ENCODE results near the gene PXDN.

DNA sequence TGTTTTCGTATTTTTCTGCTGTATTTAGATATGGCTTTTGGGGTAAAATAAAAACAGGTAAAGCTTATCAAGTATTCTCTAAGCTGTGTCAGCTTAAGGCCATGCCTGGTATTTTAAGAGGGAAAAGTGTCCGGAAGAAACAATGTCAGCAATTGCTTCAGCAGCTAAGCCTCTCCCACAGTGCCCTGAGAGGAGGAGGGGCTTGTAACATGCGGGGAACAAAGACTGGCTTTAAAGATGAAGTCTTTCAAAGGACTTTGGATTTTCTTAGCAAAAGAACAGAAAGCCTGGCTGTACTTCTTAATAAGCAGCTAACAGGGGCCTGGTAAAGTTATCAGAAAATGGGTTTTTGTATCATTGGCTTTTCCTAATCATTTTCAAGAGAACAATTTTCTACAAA lies 102.8 kb downstream of the PXDN start:
- TF ChIP-seq TBL1XR1 (IDR thresholded peaks at IDR 0.05; ENCODE audit: low read depth, low read length): no peak
- TF ChIP-seq JUNB (IDR thresholded peaks at IDR 0.05): no peak
- no peak for TF ChIP-seq EP300 (IDR thresholded peaks at IDR 0.05; ENCODE audit: borderline replicate concordance in 1 of 2, control insufficient read depth in 1 of 2, low read depth in 2 of 2, low read length in 2 of 2)
- TF ChIP-seq POLR2A (IDR thresholded peaks at IDR 0.05; ENCODE audit: low read depth, low read length): no peak
- TF ChIP-seq TCF7 (IDR thresholded peaks at IDR 0.05; ENCODE audit: borderline replicate concordance): no peak
- no peak for TF ChIP-seq CTCF (IDR thresholded peaks at IDR 0.05 in 2 of 3, conservative IDR thresholded peaks at IDR 0.05 in 1 of 3; ENCODE audit: control insufficient read depth in 2 of 3, extremely low read depth in 1 of 3, insufficient read depth in 1 of 3, low read depth in 3 of 3, low read length in 3 of 3)
- no peak for TF ChIP-seq POLR2AphosphoS2 (IDR thresholded peaks at IDR 0.05; ENCODE audit: low read depth, low read length)
- TF ChIP-seq MTA3 (IDR thresholded peaks at IDR 0.05; ENCODE audit: borderline replicate concordance, low read length): no peak
- TF ChIP-seq TAF1 (IDR thresholded peaks at IDR 0.05; ENCODE audit: borderline replicate concordance, low read depth, low read length): no peak
- TF ChIP-seq, protein P1, sequence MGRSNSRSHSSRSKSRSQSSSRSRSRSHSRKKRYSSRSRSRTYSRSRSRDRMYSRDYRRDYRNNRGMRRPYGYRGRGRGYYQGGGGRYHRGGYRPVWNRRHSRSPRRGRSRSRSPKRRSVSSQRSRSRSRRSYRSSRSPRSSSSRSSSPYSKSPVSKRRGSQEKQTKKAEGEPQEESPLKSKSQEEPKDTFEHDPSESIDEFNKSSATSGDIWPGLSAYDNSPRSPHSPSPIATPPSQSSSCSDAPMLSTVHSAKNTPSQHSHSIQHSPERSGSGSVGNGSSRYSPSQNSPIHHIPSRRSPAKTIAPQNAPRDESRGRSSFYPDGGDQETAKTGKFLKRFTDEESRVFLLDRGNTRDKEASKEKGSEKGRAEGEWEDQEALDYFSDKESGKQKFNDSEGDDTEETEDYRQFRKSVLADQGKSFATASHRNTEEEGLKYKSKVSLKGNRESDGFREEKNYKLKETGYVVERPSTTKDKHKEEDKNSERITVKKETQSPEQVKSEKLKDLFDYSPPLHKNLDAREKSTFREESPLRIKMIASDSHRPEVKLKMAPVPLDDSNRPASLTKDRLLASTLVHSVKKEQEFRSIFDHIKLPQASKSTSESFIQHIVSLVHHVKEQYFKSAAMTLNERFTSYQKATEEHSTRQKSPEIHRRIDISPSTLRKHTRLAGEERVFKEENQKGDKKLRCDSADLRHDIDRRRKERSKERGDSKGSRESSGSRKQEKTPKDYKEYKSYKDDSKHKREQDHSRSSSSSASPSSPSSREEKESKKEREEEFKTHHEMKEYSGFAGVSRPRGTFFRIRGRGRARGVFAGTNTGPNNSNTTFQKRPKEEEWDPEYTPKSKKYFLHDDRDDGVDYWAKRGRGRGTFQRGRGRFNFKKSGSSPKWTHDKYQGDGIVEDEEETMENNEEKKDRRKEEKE (IDR thresholded peaks at IDR 0.05): no peak

All from GM12878 (cell line).